GM23248 (cell line): ENCODE data around the gene ARF4. TPM values are rescaled to one million over a fixed set of nuclear protein-coding genes. Genes with fewer than 3 reads are reported as not detected.
A peak's percentile ranks its signal among the peaks of the same experiment; 100 is the strongest.
"Not testable (repeated sequence)": the region's sequence is repeated elsewhere in the genome, so short reads cannot be mapped to it uniquely, and the experiment has no call there.

ENCODE experiments used
- DNase-seq: peaks from one replicate; pipeline ENCODE4 v3.0.0-alpha.2; 2015
- H2AFZ ChIP-seq: fragments of 200-600 bp; sonication (generic); 2 replicates; pipeline ENCODE4 v1.6.1; 2016; ENCODE audit warnings: antibody characterized with exemption
- H3F3A ChIP-seq: fragments of 200-600 bp; sonication (generic); 2 replicates; pipeline ENCODE4 v1.6.1; 2016; ENCODE audit warnings: mild to moderate bottlenecking, antibody characterized with exemption, mixed run types; ENCODE audit not compliant: insufficient read depth
- H3K27ac ChIP-seq: fragments of 200-600 bp; sonication (generic); 2 replicates; pipeline ENCODE4 v1.5.1; 2016; ENCODE audit warnings: mild to moderate bottlenecking
- H3K27me3 ChIP-seq: fragments of 200-600 bp; sonication (generic); replicated peaks from 2 replicates; pipeline ENCODE4 v1.6.1; 2016; ENCODE audit warnings: mild to moderate bottlenecking; ENCODE audit not compliant: insufficient read depth
- H3K36me3 ChIP-seq: fragments of 200-600 bp; sonication (generic); 2 replicates; pipeline ENCODE4 v1.6.1; 2016; ENCODE audit warnings: low read depth, mild to moderate bottlenecking
- H3K4me1 ChIP-seq: fragments of 200-600 bp; sonication (generic); 2 replicates; pipeline ENCODE4 v1.6.1; 2016; ENCODE audit warnings: mild to moderate bottlenecking; ENCODE audit not compliant: insufficient read depth
- H3K4me2 ChIP-seq: fragments of 200-600 bp; sonication (generic); one replicate; pipeline ENCODE4 v1.6.1; 2016; ENCODE audit warnings: mild to moderate bottlenecking; ENCODE audit not compliant: unreplicated experiment
- H3K4me3 ChIP-seq: fragments of 200-600 bp; sonication (generic); 2 replicates; pipeline ENCODE4 v1.5.1; 2016; ENCODE audit warnings: mild to moderate bottlenecking
- H3K79me2 ChIP-seq: fragments of 200-600 bp; sonication (generic); 2 replicates; pipeline ENCODE4 v1.6.1; 2016; ENCODE audit warnings: mild to moderate bottlenecking; ENCODE audit not compliant: insufficient read depth
- H3K9ac ChIP-seq: fragments of 200-600 bp; sonication (generic); 2 replicates; pipeline ENCODE4 v1.6.1; 2016; ENCODE audit warnings: mild to moderate bottlenecking
- H3K9me2 ChIP-seq: fragments of 200-600 bp; sonication (generic); 2 replicates; pipeline ENCODE4 v1.6.1; 2016; ENCODE audit warnings: mixed run types, mild to moderate bottlenecking, moderate library complexity; ENCODE audit not compliant: insufficient read depth
- H3K9me3 ChIP-seq: fragments of 200-600 bp; sonication (generic); one replicate; pipeline ENCODE4 v1.6.1; 2017; ENCODE audit warnings: low read depth
- H4K20me1 ChIP-seq: fragments of 200-600 bp; sonication (generic); 2 replicates; pipeline ENCODE4 v1.6.0; 2016; ENCODE audit not compliant: insufficient read depth
- EZH2 ChIP-seq: fragments of 200-600 bp; sonication (generic); IDR thresholded peaks from 2 replicates; pipeline ENCODE4 v1.6.1; 2018; ENCODE audit warnings: antibody characterized with exemption, mild to moderate bottlenecking; ENCODE audit not compliant: insufficient read depth, poor library complexity, severe bottlenecking
- EZH2phosphoT487 ChIP-seq: fragments of 200-600 bp; sonication (generic); IDR thresholded peaks from 2 replicates; pipeline ENCODE4 v1.6.1; 2018; ENCODE audit warnings: antibody characterized with exemption, moderate library complexity, mild to moderate bottlenecking, low read depth; ENCODE audit not compliant: insufficient read depth
- WGBS, 2 experiments: methylation state at CpG; one replicate each; pipeline ENCODE4 v1.1.6; 2015 to 2017; ENCODE audit warnings: low lambda C conversion rate in 2 of 2, low coverage in 1 of 2; ENCODE audit errors: missing lambda C conversion rate in 2 of 2; 5-methylcytosine and 5-hydroxymethylcytosine counted together
- in situ Hi-C: fragments of 300-500 bp; cut with MboI; formaldehyde crosslinking; loops from 2 replicates; pipeline ENCODE4 v1.15.0; 2020
- polyA plus RNA-seq: library from polyadenylated mRNA; unstranded; fragments of >200 nt; fragmentation: Nextera tagmentation; extraction: Ambion mirVana; gene quantifications from 2 replicates; pipeline ENCODE4 v1.2.1, GENCODE V29; 2016
- total RNA-seq: library from RNA; depleted of rRNA; stranded (reverse); fragments of >200 nt; shearing (Covaris generic); gene quantifications from 2 replicates; pipeline ENCODE4 v1.2.3, GENCODE V29; 2014; rRNA removed

ARF4 gene
- total RNA-seq, result 346 and 371 TPM in 2 replicates
- polyA plus RNA-seq, result 743 and 770 TPM in 2 replicates

DNA sequence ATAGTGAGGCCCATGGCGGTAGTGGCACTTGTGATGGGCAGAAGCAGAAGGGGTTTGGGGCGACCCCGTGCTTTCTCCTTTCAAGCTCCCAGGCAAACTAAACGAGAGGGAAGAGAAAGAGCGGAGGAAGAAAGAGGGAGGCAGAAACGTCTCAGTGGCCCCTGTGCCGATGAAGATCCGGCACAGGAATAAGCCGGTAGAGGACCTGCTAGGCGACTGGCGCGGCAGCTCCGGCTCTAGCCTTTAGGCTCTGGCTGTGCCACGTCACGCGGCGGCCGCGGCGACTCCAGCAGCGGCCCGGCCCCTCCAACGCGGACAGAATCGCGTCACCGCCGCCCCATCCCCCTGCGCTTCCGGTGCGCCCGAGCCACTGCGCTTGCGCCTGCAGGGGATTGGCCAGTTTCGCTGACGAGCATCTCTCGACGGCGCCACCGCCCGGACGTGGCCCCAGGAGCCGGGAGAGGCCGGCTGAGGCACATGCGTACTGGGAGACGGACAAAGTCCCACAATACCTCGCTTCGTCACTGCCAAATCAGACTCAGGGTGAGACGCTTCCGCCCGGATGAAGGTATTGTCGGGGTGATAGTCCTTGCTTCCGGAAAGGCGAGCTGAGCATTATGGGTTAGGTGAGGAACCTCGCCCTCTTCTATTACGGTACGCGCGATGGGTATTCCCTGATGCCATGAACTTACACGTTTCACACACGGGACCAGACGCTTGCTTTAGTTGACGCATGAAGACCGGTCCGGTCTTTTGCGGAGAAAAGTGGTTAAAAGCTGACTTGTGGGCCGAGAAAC, at the start of gene ARF4:
ARF4 (minus strand) TSS at position 218 of the 797 bp plus-strand sequence; CDS start at position 14, 204 bp downstream.
- no peaks in the 10 kb centered on the region for H3K9me2 ChIP-seq
- DNase-seq, result peak; percentile 99
- peaks cover 34% of the 10 kb centered on the region for H3K4me1 ChIP-seq
- peaks cover 32% of the 10 kb centered on the region; the same call in 1 of the 2 replicates for H4K20me1 ChIP-seq
- H2AFZ ChIP-seq, result peak within 1 kb of the TSS; percentile 77
- 0 to 1% methylated on average over 45 to 60 of the region's 67 CpGs for WGBS, 2 experiments
- no peaks in the 10 kb centered on the region for H3K27me3 ChIP-seq
- no peaks in the 10 kb centered on the region for H3K9me3 ChIP-seq
- peaks cover 70% of the 10 kb centered on the region for H3K79me2 ChIP-seq
- peak within 1 kb of the TSS; percentile 98 for H3K4me3 ChIP-seq
- in situ Hi-C loops, result no loop called here
- TF ChIP-seq EZH2phosphoT487, result no peak
- TF ChIP-seq EZH2, result no peak
- peak within 1 kb of the TSS; percentile 100 for H3K27ac ChIP-seq
- H3K9ac ChIP-seq, result peak within 1 kb of the TSS; percentile 100
- peak within 1 kb of the TSS; percentile 91 for H3K4me2 ChIP-seq
- peaks cover 15% of the 10 kb centered on the region; the same call in 1 of the 2 replicates for H3K36me3 ChIP-seq
- H3F3A ChIP-seq, result peaks cover 54% of the 10 kb centered on the region

DNA sequence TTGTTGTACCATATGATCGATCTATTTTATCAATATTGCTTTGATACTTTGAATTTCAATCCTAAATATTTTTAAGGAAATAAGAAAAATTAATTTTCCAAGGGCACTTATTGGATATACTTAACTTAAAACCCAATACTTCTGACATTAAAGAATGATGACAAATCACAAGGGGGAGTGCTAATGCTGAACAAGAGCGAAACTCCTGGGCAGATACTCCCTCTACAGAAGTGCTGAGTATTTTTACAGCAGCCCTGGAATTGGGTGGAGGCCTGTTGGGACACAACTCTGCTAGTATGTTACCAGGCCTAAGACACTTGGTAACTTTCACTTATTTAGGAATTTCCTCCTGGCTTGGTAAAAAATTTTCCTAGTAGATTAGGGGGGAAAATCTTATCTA, 49.6 kb upstream of the ARF4 start:
- Histone ChIP-seq H3K9me3 (peaks cover 3% of the 10 kb centered on the region), H4K20me1 (no peaks in the 10 kb centered on the region), H3K4me3 (no peak overlapping the region), H3K9ac (peak overlapping the region; percentile 52), H3K4me2 (no peak overlapping the region), H3K9me2 (no peaks in the 10 kb centered on the region), H3K79me2 (peaks cover 14% of the 10 kb centered on the region), H3K27me3 (no peaks in the 10 kb centered on the region), H3K27ac (peak overlapping the region; percentile 34), H3K4me1 (peaks cover 10% of the 10 kb centered on the region), H3K36me3 (peaks cover 26% of the 10 kb centered on the region; the same call in 1 of the 2 replicates), H3F3A (peaks cover 14% of the 10 kb centered on the region; the same call in 1 of the 2 replicates), H2AFZ (no peak overlapping the region)
- DNase-seq, result peak; percentile 74
- 61 to 62% methylated on average over 2 of the region's 2 CpGs for WGBS, 2 experiments
- in situ Hi-C loops, result no loop called here
- TF ChIP-seq EZH2phosphoT487 (no peak), EZH2 (no peak)

DNA sequence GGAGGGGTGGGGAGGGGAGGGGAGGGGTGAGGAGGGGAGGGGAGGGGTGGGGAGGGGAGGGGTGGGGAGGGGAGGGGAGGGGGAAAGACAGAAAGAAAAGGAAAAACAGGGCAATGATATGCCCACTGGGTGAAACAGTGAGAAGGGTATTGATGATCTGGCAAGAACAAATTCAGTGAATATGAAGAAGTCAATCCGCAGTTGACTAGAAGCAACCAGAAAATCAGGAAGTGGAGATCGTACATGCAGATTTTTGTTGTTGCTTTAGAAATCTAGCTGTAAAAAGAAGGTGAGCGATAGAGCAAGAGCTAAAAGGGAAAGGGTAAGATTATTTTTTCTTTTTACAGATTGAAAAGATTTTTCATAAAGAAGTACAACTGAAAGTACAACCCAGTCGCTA, 47.6 kb upstream of the ARF4 start:
- no peak overlapping the region for H3K4me2 ChIP-seq
- H3K36me3 ChIP-seq, result peaks cover 29% of the 10 kb centered on the region; the same call in 1 of the 2 replicates
- peaks cover 10% of the 10 kb centered on the region for H3K4me1 ChIP-seq
- no peak overlapping the region for H3K27ac ChIP-seq
- no peaks in the 10 kb centered on the region for H4K20me1 ChIP-seq
- no peak for DNase-seq
- H3K4me3 ChIP-seq, result no peak overlapping the region
- H3K9ac ChIP-seq, result no peak overlapping the region
- no peak overlapping the region for H2AFZ ChIP-seq
- peaks cover 14% of the 10 kb centered on the region; the same call in 1 of the 2 replicates for H3F3A ChIP-seq
- WGBS, 2 experiments, result 90 to 93% methylated on average over 4 of the region's 4 CpGs
- H3K9me2 ChIP-seq, result no peaks in the 10 kb centered on the region
- H3K9me3 ChIP-seq, result peaks cover 3% of the 10 kb centered on the region
- in situ Hi-C loops, result no loop called here
- TF ChIP-seq EZH2, result no peak
- TF ChIP-seq EZH2phosphoT487, result no peak
- H3K79me2 ChIP-seq, result peaks cover 14% of the 10 kb centered on the region
- H3K27me3 ChIP-seq, result no peaks in the 10 kb centered on the region

DNA sequence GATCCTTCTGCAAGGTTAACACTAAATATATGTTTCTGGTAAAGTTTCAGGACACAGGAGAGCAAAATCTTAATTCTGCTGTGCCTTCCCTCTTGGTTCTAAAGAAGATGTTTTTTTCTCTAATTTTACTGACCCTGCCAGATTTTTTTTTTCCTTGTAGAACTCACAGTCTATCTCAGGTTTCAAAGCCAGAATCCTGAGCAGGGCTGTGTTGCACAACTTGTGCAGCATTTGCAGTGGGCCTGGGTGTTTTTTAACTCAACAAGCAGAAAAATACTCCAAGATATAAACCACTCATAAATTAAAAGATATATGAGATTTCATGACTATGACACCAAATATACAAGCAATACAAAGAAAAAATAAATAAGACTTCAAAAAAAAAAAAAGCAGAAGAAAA, 40.2 kb upstream of the ARF4 start:
- no peak for DNase-seq
- no peak for TF ChIP-seq EZH2
- TF ChIP-seq EZH2phosphoT487, result no peak
- H3K9ac ChIP-seq, result no peak overlapping the region

DNA sequence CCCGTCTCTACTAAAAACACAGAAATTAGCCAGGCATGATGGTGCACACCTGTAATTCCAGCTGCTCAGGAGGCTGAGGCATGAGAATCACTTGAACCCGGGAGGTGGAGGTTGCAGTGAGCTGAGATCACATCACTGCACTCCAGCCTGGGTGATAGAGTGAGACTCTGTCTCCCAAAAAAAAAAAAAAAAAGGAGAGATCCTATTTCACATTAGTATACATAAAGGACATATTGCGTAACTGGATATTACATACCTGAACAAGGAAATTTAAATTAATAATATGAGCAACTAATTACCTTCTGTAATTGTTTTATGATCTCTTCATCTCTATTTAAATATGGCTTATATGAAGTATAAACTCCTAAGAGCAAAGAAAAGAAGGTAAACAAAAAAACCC, 37.1 kb upstream of the ARF4 start:
- H3K4me1 ChIP-seq, in situ Hi-C loops, H3K27ac ChIP-seq, H3K9me3 ChIP-seq, H4K20me1 ChIP-seq, H3F3A ChIP-seq, H3K9ac ChIP-seq, H2AFZ ChIP-seq, H3K79me2 ChIP-seq, H3K27me3 ChIP-seq, H3K4me2 ChIP-seq, DNase-seq, H3K9me2 ChIP-seq, H3K4me3 ChIP-seq: not testable (repeated sequence)
- 95 to 96% methylated on average over 3 of the region's 3 CpGs for WGBS, 2 experiments
- H3K36me3 ChIP-seq, result peaks cover 57% of the 10 kb centered on the region

More for the DNA sequence above, 40.2 kb upstream of the ARF4 start:
- in situ Hi-C loops, result no loop called here
- Histone ChIP-seq H3K4me3 (no peak overlapping the region), H3K9me3 (no peaks in the 10 kb centered on the region), H3K9me2 (no peaks in the 10 kb centered on the region), H3K27me3 (no peaks in the 10 kb centered on the region), H4K20me1 (no peaks in the 10 kb centered on the region), H3K4me1 (no peaks in the 10 kb centered on the region), H3K79me2 (no peaks in the 10 kb centered on the region), H3K4me2 (no peak overlapping the region), H2AFZ (no peak overlapping the region), H3K36me3 (peaks cover 62% of the 10 kb centered on the region), H3F3A (no peaks in the 10 kb centered on the region), H3K27ac (no peak overlapping the region)
